ENCODE data around the gene ACSL4. TPM values are rescaled to one million over a fixed set of nuclear protein-coding genes. Genes with fewer than 3 reads are reported as not detected.

Gene ACSL4
- total and polyA plus RNA-seq, 4 donors: 26.3 to 115 (median 50.9) TPM

- H3K36me3 ChIP-seq (ENCODE audit: control insufficient read depth, insufficient read depth, low read length): no peaks in the 10 kb centered on the region
- peaks cover 12% of the 10 kb centered on the region for H3K4me1 ChIP-seq (ENCODE audit: control insufficient read depth, insufficient read depth, low read length)
- peaks cover 7% of the 10 kb centered on the region for H3K27me3 ChIP-seq (ENCODE audit: control insufficient read depth, insufficient read depth, low read length)
- no peak overlapping the region for H3K4me3 ChIP-seq (ENCODE audit: low read depth, low read length)
- peak in 4 of 6 donors; percentile 59 to 89 (median 74) for DNase-seq (ENCODE audit: low read depth in 4 of 6, low spot score in 6 of 6)
- H3K27ac ChIP-seq (ENCODE audit: low read depth, low read length): no peak overlapping the region
- no peaks in the 10 kb centered on the region for H3K9me3 ChIP-seq (ENCODE audit: control insufficient read depth, insufficient read depth, low read length)
- WGBS (ENCODE audit: insufficient coverage): 60% methylated on average over 1 of the region's 3 CpGs
These were observed 103.7 kb downstream of the ACSL4 start for GRCh38 chrX:109629310-109629709.

GRCh38 chrX:109626637-109627036, 106.4 kb downstream of the ACSL4 start:
- Histone ChIP-seq H3K4me3 (ENCODE audit: low read depth, low read length) (no peak overlapping the region), H3K4me1 (ENCODE audit: control insufficient read depth, insufficient read depth, low read length) (peaks cover 15% of the 10 kb centered on the region), H3K9me3 (ENCODE audit: control insufficient read depth, insufficient read depth, low read length) (no peaks in the 10 kb centered on the region), H3K36me3 (ENCODE audit: control insufficient read depth, insufficient read depth, low read length) (no peaks in the 10 kb centered on the region), H3K27me3 (ENCODE audit: control insufficient read depth, insufficient read depth, low read length) (peaks cover 7% of the 10 kb centered on the region), H3K27ac (ENCODE audit: low read depth, low read length) (no peak overlapping the region)
- whole genome bisulfite sequencing (ENCODE audit: insufficient coverage): 70% methylated on average over 2 of the region's 4 CpGs
- no peak for DNase-seq (ENCODE audit: low read depth in 4 of 6, low spot score in 6 of 6)

GRCh38 chrX:109624641-109625616, 108.1 kb downstream of the ACSL4 start, which contains the start of gene KCNE5:
Gene KCNE5, minus strand, starts transcription at chrX:109625172. Its CDS starts 152 bp downstream, at chrX:109625020.
- Histone ChIP-seq H3K4me1 (ENCODE audit: control insufficient read depth, insufficient read depth, low read length) (peaks cover 15% of the 10 kb centered on the region), H3K27me3 (ENCODE audit: control insufficient read depth, insufficient read depth, low read length) (peaks cover 10% of the 10 kb centered on the region), H3K27ac (ENCODE audit: low read depth, low read length) (peak within 1 kb of the TSS; percentile 35), H3K4me3 (ENCODE audit: low read depth, low read length) (no peak within 1 kb of the TSS), H3K9me3 (ENCODE audit: control insufficient read depth, insufficient read depth, low read length) (no peaks in the 10 kb centered on the region), H3K36me3 (ENCODE audit: control insufficient read depth, insufficient read depth, low read length) (no peaks in the 10 kb centered on the region)
- DNase-seq (ENCODE audit: low read depth in 4 of 6, low spot score in 6 of 6): peak in 3 of 6 donors; percentile 35 to 76 (median 71)
- WGBS (ENCODE audit: insufficient coverage): 27% methylated on average over 64 of the region's 79 CpGs

- peaks cover 11% of the 10 kb centered on the region for H3K4me1 ChIP-seq (ENCODE audit: control insufficient read depth, insufficient read depth, low read length)
- no peaks in the 10 kb centered on the region for H3K9me3 ChIP-seq (ENCODE audit: control insufficient read depth, insufficient read depth, low read length)
- H3K4me3 ChIP-seq (ENCODE audit: low read depth, low read length): no peak overlapping the region
- peaks cover 10% of the 10 kb centered on the region for H3K27me3 ChIP-seq (ENCODE audit: control insufficient read depth, insufficient read depth, low read length)
- 48% methylated on average over 6 of the region's 8 CpGs for WGBS (ENCODE audit: insufficient coverage)
- no peaks in the 10 kb centered on the region for H3K36me3 ChIP-seq (ENCODE audit: control insufficient read depth, insufficient read depth, low read length)
- DNase-seq (ENCODE audit: low read depth in 4 of 6, low spot score in 6 of 6): peak in 4 of 6 donors; percentile 33 to 81 (median 70)
- H3K27ac ChIP-seq (ENCODE audit: low read depth, low read length): peak overlapping the region; percentile 35
These were observed 109.1 kb downstream of the ACSL4 start for GRCh38 chrX:109623997-109624396.

- Histone ChIP-seq H3K9me3 (ENCODE audit: control insufficient read depth, insufficient read depth, low read length) (no peaks in the 10 kb centered on the region), H3K4me3 (ENCODE audit: low read depth, low read length) (no peak overlapping the region), H3K27ac (ENCODE audit: low read depth, low read length) (no peak overlapping the region), H3K4me1 (ENCODE audit: control insufficient read depth, insufficient read depth, low read length) (peaks cover 11% of the 10 kb centered on the region), H3K27me3 (ENCODE audit: control insufficient read depth, insufficient read depth, low read length) (peaks cover 12% of the 10 kb centered on the region), H3K36me3 (ENCODE audit: control insufficient read depth, insufficient read depth, low read length) (no peaks in the 10 kb centered on the region)
- DNase-seq (ENCODE audit: low read depth in 4 of 6, low spot score in 6 of 6): no peak
- no CpG with 5 or more reads among the region's 4 CpGs for WGBS (ENCODE audit: insufficient coverage)
These were observed 110.8 kb downstream of the ACSL4 start for GRCh38 chrX:109622270-109622669.

GRCh38 chrX:109619771-109620170, 113.3 kb downstream of the ACSL4 start:
- Histone ChIP-seq H3K27ac (ENCODE audit: low read depth, low read length) (no peak overlapping the region), H3K9me3 (ENCODE audit: control insufficient read depth, insufficient read depth, low read length) (no peaks in the 10 kb centered on the region), H3K36me3 (ENCODE audit: control insufficient read depth, insufficient read depth, low read length) (no peaks in the 10 kb centered on the region), H3K4me1 (ENCODE audit: control insufficient read depth, insufficient read depth, low read length) (peaks cover 4% of the 10 kb centered on the region), H3K4me3 (ENCODE audit: low read depth, low read length) (no peak overlapping the region), H3K27me3 (ENCODE audit: control insufficient read depth, insufficient read depth, low read length) (peaks cover 8% of the 10 kb centered on the region)
- DNase-seq (ENCODE audit: low read depth in 4 of 6, low spot score in 6 of 6): no peak
- WGBS (ENCODE audit: insufficient coverage): 33% methylated on average over 1 of the region's 3 CpGs

GRCh38 chrX:109614951-109615350, 118.1 kb downstream of the ACSL4 start:
- no peak for DNase-seq (ENCODE audit: low read depth in 4 of 6, low spot score in 6 of 6)
- Histone ChIP-seq H3K27ac (ENCODE audit: low read depth, low read length) (no peak overlapping the region), H3K36me3 (ENCODE audit: control insufficient read depth, insufficient read depth, low read length) (no peaks in the 10 kb centered on the region), H3K4me3 (ENCODE audit: low read depth, low read length) (no peak overlapping the region), H3K4me1 (ENCODE audit: control insufficient read depth, insufficient read depth, low read length) (no peaks in the 10 kb centered on the region), H3K9me3 (ENCODE audit: control insufficient read depth, insufficient read depth, low read length) (no peaks in the 10 kb centered on the region), H3K27me3 (ENCODE audit: control insufficient read depth, insufficient read depth, low read length) (peaks cover 5% of the 10 kb centered on the region)
- WGBS (ENCODE audit: insufficient coverage): 73% methylated on average over 5 of the region's 6 CpGs

GRCh38 chrX:109601486-109601885, 131.6 kb downstream of the ACSL4 start:
- WGBS (ENCODE audit: insufficient coverage): 58% methylated on average over 5 of the region's 5 CpGs
- DNase-seq (ENCODE audit: low read depth in 4 of 6, low spot score in 6 of 6): no peak
- Histone ChIP-seq H3K9me3 (ENCODE audit: control insufficient read depth, insufficient read depth, low read length) (peaks cover 2% of the 10 kb centered on the region), H3K4me1 (ENCODE audit: control insufficient read depth, insufficient read depth, low read length) (peaks cover 9% of the 10 kb centered on the region), H3K27me3 (ENCODE audit: control insufficient read depth, insufficient read depth, low read length) (peaks cover 17% of the 10 kb centered on the region), H3K4me3 (ENCODE audit: low read depth, low read length) (no peak overlapping the region), H3K36me3 (ENCODE audit: control insufficient read depth, insufficient read depth, low read length) (no peaks in the 10 kb centered on the region), H3K27ac (ENCODE audit: low read depth, low read length) (no peak overlapping the region)

- no peak overlapping the region for H3K4me3 ChIP-seq (ENCODE audit: low read depth, low read length)
- H3K9me3 ChIP-seq (ENCODE audit: control insufficient read depth, insufficient read depth, low read length): peaks cover 2% of the 10 kb centered on the region
- 21% methylated on average over 16 of the region's 16 CpGs for WGBS (ENCODE audit: insufficient coverage)
- H3K4me1 ChIP-seq (ENCODE audit: control insufficient read depth, insufficient read depth, low read length): peaks cover 9% of the 10 kb centered on the region
- H3K27ac ChIP-seq (ENCODE audit: low read depth, low read length): no peak overlapping the region
- H3K36me3 ChIP-seq (ENCODE audit: control insufficient read depth, insufficient read depth, low read length): no peaks in the 10 kb centered on the region
- peak in 2 of 6 donors; percentile 59 to 64 for DNase-seq (ENCODE audit: low read depth in 4 of 6, low spot score in 6 of 6)
- peaks cover 17% of the 10 kb centered on the region for H3K27me3 ChIP-seq (ENCODE audit: control insufficient read depth, insufficient read depth, low read length)
These were observed 132.8 kb downstream of the ACSL4 start for GRCh38 chrX:109600237-109600651.
